A549 treated with dexamethasone at 1 μM for 4 hours (cell line): ENCODE results near the gene OR2T1. TPM values are rescaled to one million over a fixed set of nuclear protein-coding genes. Genes with fewer than 3 reads are reported as not detected.

Experiments
- total RNA-seq: library from RNA; stranded (reverse); fragments of 200-300 nt; extraction: Qiagen RNA extraction; gene quantifications from 5 replicates; pipeline ENCODE4 v1.2.3, GENCODE V29; 2022

OR2T1 gene, protein sequence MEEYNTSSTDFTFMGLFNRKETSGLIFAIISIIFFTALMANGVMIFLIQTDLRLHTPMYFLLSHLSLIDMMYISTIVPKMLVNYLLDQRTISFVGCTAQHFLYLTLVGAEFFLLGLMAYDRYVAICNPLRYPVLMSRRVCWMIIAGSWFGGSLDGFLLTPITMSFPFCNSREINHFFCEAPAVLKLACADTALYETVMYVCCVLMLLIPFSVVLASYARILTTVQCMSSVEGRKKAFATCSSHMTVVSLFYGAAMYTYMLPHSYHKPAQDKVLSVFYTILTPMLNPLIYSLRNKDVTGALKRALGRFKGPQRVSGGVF
- total RNA-seq, result not detected in 5 replicates

GRCh38 chr1:248402748-248403147 is at the start of gene OR2T1:
Gene OR2T1 (plus strand): TSS chr1:248403048. CDS start chr1:248406148, 3,100 bp downstream.

DNA sequence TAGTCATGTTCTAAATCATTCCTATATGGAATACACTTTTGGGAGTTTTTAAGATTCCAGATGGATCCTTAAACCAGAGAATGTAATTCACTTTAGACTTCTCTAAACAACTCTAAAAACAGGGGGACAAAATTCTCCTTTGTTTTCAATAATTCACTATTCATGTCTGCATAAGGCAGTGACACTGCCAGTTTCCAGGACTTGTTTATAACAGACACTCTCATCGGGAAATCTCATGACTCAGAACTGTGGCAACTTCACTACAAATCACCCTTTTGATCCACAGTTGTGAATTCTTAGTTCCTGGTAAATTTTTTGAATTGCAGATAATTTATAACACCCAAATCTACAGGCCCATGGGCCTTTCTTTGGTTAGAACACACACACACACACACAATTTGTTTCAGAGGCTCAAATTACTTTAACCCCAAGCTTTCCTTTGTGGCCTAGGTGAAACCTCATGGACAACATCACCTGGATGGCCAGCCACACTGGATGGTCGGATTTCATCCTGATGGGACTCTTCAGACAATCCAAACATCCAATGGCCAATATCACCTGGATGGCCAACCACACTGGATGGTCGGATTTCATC is 41.6 kb upstream of the OR2T1 start, which contains the start of gene OR2T4:
TSS of gene OR2T4 (plus strand) at position 545 of the 595 bp plus-strand sequence. CDS start at position 545, 0 bp downstream.

DNA sequence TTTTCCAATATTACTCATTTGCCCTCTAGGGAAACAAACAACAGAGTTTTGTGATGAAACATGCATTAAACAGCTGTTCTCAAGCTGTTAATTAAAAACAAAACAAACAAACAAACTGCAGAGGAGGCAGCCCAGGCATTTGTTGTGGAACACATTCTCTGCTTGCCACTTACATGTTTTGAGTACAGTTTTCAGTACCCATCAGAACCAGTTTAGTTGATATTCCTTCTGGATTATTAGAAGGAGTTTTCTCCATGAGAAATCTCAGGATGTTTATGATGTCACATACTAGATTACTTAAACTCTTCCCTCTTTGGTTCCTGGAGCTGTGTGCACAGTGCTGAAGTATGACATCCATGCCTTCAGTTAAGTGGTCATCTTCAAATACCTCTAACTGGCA is 27.4 kb upstream of the OR2T1 start, which contains the start of gene OR2T6:
TSS of gene OR2T6 (plus strand) at position 301 of the 400 bp plus-strand sequence. CDS start 11,863 bp downstream, outside the sequence.

GRCh38 chr1:248445399-248445798 is 42.6 kb downstream of the OR2T1 start, which contains the start of gene OR2T2:
Gene OR2T2 (plus strand): TSS chr1:248445637. CDS start chr1:248452798, 7,161 bp downstream.

Other genes starting within 250 kb of the OR2T1 start
- not detected in 5 replicates for gene OR2M2, start 228.2 kb upstream of the OR2T1 start, total RNA-seq
- gene OR2M3, start 205.8 kb upstream of the OR2T1 start, total RNA-seq, result not detected in 5 replicates
- not detected in 5 replicates for gene OR2M4, start 171.6 kb upstream of the OR2T1 start, total RNA-seq
- gene OR2T33, start 125.1 kb upstream of the OR2T1 start, total RNA-seq, result not detected in 5 replicates
- not detected in 5 replicates for gene OR2T12, start 99.6 kb upstream of the OR2T1 start, total RNA-seq
- gene OR2M7, start 78.5 kb upstream of the OR2T1 start, total RNA-seq, result not detected in 5 replicates
- gene OR14C36, start 54.3 kb upstream of the OR2T1 start, total RNA-seq, result not detected in 5 replicates
- not detected in 5 replicates for gene OR2T4, start 41.4 kb upstream of the OR2T1 start, total RNA-seq
- gene OR2T6, start 27.3 kb upstream of the OR2T1 start, total RNA-seq, result not detected in 5 replicates
- not detected in 5 replicates for gene OR2T2, start 42.6 kb downstream of the OR2T1 start, total RNA-seq
- not detected in 5 replicates for gene OR2T3, start 70.3 kb downstream of the OR2T1 start, total RNA-seq
- gene OR2T5, start 85.5 kb downstream of the OR2T1 start, total RNA-seq, result not detected in 5 replicates
- gene OR2G6, start 105.0 kb downstream of the OR2T1 start, total RNA-seq, result not detected in 5 replicates
- gene OR2T29, start 159.7 kb downstream of the OR2T1 start, total RNA-seq, result not detected in 5 replicates
- gene OR2T34, start 171.7 kb downstream of the OR2T1 start, total RNA-seq, result not detected in 5 replicates
- not detected in 5 replicates for gene OR2T10, start 194.7 kb downstream of the OR2T1 start, total RNA-seq
- gene OR2T11, start 232.0 kb downstream of the OR2T1 start, total RNA-seq, result not detected in 5 replicates
- not detected in 5 replicates for gene OR2T35, start 242.2 kb downstream of the OR2T1 start, total RNA-seq